H1 (cell line): ENCODE measurements around the gene TMEM254. TPM values are rescaled to one million over a fixed set of nuclear protein-coding genes. Genes with fewer than 3 reads are reported as not detected.

Experiments
- HDAC2 ChIP-seq, 2 experiments: fragments of 300-600 bp in 1 of 2; sonication (generic) in 1 of 2; IDR thresholded peaks; 2 replicates each; pipeline ENCODE4 v1.6.1; 2011 to 2012; ENCODE audit warnings: low read depth in 2 of 2, low read length in 2 of 2, mild to moderate bottlenecking in 2 of 2, moderate library complexity in 2 of 2, borderline replicate concordance in 1 of 2, inconsistent platforms in 1 of 2
- HDAC6 ChIP-seq: IDR thresholded peaks from one replicate; pipeline ENCODE4 v1.7.1; 2012; ENCODE audit warnings: low read depth, mild to moderate bottlenecking, inconsistent platforms, low read length, moderate library complexity
- JUND ChIP-seq: IDR thresholded peaks from 2 replicates; pipeline ENCODE4 v1.6.1; 2011; ENCODE audit warnings: mild to moderate bottlenecking, improper control_type of control experiment, low read length
- NRF1 ChIP-seq: IDR thresholded peaks from 2 replicates; pipeline ENCODE4 v1.6.1; 2011; ENCODE audit warnings: mild to moderate bottlenecking, low read depth, low read length, improper control_type of control experiment
- PHF8 ChIP-seq: fragments of 200-600 bp; sonication (generic); conservative IDR thresholded peaks from 2 replicates; pipeline ENCODE4 v1.7.1; 2012; ENCODE audit warnings: low read depth, mild to moderate bottlenecking, inconsistent platforms, low read length, moderate library complexity
- POLR2A ChIP-seq, 2 experiments: IDR thresholded peaks; 1 replicate in 1 of 2; 2 replicates in 1 of 2; pipeline ENCODE4 v1.6.1; 2011; ENCODE audit warnings: low read depth in 2 of 2, low read length in 2 of 2, mild to moderate bottlenecking in 2 of 2; ENCODE audit errors: control extremely low read depth in 1 of 2
- POLR2AphosphoS5 ChIP-seq: IDR thresholded peaks from 2 replicates; pipeline ENCODE4 v1.6.1; 2011; ENCODE audit warnings: low read depth, low read length
- RAD21 ChIP-seq, 2 experiments: IDR thresholded peaks in 1 of 2; conservative IDR thresholded peaks in 1 of 2; 2 replicates each; pipeline ENCODE4 v1.6.1; 2011; ENCODE audit warnings: low read depth in 2 of 2, low read length in 2 of 2, improper control_type of control experiment in 1 of 2, inconsistent platforms in 1 of 2, mild to moderate bottlenecking in 1 of 2, moderate library complexity in 1 of 2
- RFX5 ChIP-seq: IDR thresholded peaks from 2 replicates; pipeline ENCODE4 v1.6.1; 2011; ENCODE audit warnings: low read depth, low read length, improper control_type of control experiment, borderline replicate concordance
- RNF2 ChIP-seq: fragments of 200-900, 300-1000 bp; sonication (generic); IDR thresholded peaks from 2 replicates; pipeline ENCODE4 v1.7.1; 2016; ENCODE audit warnings: borderline replicate concordance, low read depth, mild to moderate bottlenecking, antibody characterized with exemption, low read length; ENCODE audit not compliant: poor library complexity, severe bottlenecking; ENCODE audit errors: missing control alignments
- SAP30 ChIP-seq: fragments of 300-600 bp; sonication (generic); IDR thresholded peaks from 2 replicates; pipeline ENCODE4 v1.7.1; 2012; ENCODE audit warnings: low read length, moderate library complexity, mild to moderate bottlenecking, inconsistent platforms; ENCODE audit not compliant: insufficient read depth, insufficient replicate concordance
- SIX5 ChIP-seq: IDR thresholded peaks from 2 replicates; pipeline ENCODE4 v1.6.1; 2011; ENCODE audit warnings: mild to moderate bottlenecking, low read depth, low read length
- SP1 ChIP-seq: IDR thresholded peaks from 2 replicates; pipeline ENCODE4 v1.6.1; 2011; ENCODE audit warnings: low read depth, low read length
- SP2 ChIP-seq: IDR thresholded peaks from 2 replicates; pipeline ENCODE4 v1.6.1; 2012; ENCODE audit warnings: mild to moderate bottlenecking, low read length, inconsistent platforms
- TAF1 ChIP-seq: IDR thresholded peaks from 2 replicates; pipeline ENCODE4 v1.6.1; 2011; ENCODE audit warnings: mild to moderate bottlenecking, low read depth, low read length
- TAF7 ChIP-seq: optimal IDR thresholded peaks from 2 replicates; pipeline ENCODE3; 2011; ENCODE audit warnings: low read depth, mild to moderate bottlenecking, inconsistent platforms, low read length, moderate library complexity, borderline replicate concordance
- TCF12 ChIP-seq: IDR thresholded peaks from 2 replicates; pipeline ENCODE4 v1.6.1; 2011; ENCODE audit warnings: low read depth, mild to moderate bottlenecking, low read length
- polyA plus RNA-seq, 7 experiments: library from polyadenylated mRNA; depleted of rRNA in 3 of 7; stranded (reverse) in 5 of 7; unstranded in 2 of 7; fragments of >200 nt in 5 of 7; fragments of 200-250 nt in 2 of 7; gene quantifications; 1 replicate in 5 of 7; 2 replicates in 1 of 7; 4 replicates in 1 of 7; pipeline versions ENCODE4 v1.2.1 to v1.2.3, GENCODE V29; 2011 to 2013; ENCODE audit warnings: missing spikeins in 2 of 7, mixed read lengths in 2 of 7
- total RNA-seq: library from RNA; stranded (reverse); fragmentation: NEBNext Ultra II Directional; extraction: Animal tissue kit (Norgen Biotek cat#: 25700); gene quantifications from 2 replicates; pipeline ENCODE4 v1.2.1, GENCODE V29; 2021
- TF ChIP-seq, protein P1 (sequence below): IDR thresholded peaks from 2 replicates; pipeline ENCODE4 v1.6.1; 2011; ENCODE audit warnings: low read length, improper control_type of control experiment
- TF ChIP-seq, protein P2 (sequence below), 3 experiments: IDR thresholded peaks; 1 replicate in 2 of 3; 2 replicates in 1 of 3; pipeline versions ENCODE4 v1.5.1 to v1.6.1; 2011; ENCODE audit warnings: low read length in 3 of 3, mild to moderate bottlenecking in 3 of 3, inconsistent platforms in 2 of 3, low read depth in 1 of 3, moderate library complexity in 1 of 3; ENCODE audit not compliant: insufficient read depth in 1 of 3; ENCODE audit errors: control extremely low read depth in 1 of 3

Gene TMEM254
- total and polyA plus RNA-seq, 2 of the 8 experiments (the other 6 are each of a cell fraction or from before 2014, with no cell fraction given): 26.9 to 61.2 TPM

DNA sequence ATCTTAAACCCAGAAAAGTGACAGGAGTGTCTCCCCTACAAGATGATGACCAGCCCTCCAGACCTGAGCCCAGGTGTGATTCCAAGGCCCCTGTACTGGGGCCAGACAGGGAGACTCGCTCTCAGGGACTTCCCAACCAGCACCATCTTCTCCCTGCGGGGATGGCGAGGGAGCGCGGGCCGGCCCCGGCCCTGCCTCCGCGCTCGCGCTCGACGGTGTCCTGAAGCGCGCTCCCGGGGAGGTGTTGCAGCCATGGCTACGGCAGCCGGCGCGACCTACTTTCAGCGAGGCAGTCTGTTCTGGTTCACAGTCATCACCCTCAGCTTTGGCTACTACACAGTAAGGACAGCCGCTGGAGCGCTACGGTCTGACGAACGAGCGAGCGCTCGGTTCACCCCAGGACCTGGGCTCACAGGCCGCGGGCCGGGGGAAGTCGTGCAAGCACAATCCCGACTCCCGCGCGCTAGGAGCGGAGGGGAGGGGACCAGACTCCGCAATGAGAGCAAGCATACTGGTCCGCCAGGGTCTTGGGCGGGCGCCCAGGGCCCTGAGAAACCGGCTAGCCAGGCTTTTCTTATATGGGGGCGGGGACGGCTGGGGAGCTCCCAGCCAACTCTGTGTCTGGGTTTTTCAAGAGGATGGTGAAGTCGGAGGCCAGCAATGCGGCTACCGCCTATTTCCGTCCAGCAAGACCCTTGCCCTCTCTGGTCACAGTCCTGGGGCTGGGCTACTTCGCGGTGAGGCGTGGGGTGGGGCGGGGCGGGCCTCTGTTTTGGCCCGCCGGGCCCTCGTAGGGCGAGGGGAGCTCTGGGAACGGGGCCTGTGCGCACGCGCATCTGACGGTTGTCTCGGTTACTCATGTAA lies at the start of gene TMEM254 (continued):
- TF ChIP-seq, protein P1, sequence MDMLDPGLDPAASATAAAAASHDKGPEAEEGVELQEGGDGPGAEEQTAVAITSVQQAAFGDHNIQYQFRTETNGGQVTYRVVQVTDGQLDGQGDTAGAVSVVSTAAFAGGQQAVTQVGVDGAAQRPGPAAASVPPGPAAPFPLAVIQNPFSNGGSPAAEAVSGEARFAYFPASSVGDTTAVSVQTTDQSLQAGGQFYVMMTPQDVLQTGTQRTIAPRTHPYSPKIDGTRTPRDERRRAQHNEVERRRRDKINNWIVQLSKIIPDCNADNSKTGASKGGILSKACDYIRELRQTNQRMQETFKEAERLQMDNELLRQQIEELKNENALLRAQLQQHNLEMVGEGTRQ: no peak
- peak; percentile 86 for TF ChIP-seq PHF8
- no peak for TF ChIP-seq TCF12
- TF ChIP-seq NRF1: peak; percentile 81
- no peak for TF ChIP-seq SP2
- no peak for TF ChIP-seq HDAC6
- no peak for TF ChIP-seq RFX5
- TF ChIP-seq, protein P2, sequence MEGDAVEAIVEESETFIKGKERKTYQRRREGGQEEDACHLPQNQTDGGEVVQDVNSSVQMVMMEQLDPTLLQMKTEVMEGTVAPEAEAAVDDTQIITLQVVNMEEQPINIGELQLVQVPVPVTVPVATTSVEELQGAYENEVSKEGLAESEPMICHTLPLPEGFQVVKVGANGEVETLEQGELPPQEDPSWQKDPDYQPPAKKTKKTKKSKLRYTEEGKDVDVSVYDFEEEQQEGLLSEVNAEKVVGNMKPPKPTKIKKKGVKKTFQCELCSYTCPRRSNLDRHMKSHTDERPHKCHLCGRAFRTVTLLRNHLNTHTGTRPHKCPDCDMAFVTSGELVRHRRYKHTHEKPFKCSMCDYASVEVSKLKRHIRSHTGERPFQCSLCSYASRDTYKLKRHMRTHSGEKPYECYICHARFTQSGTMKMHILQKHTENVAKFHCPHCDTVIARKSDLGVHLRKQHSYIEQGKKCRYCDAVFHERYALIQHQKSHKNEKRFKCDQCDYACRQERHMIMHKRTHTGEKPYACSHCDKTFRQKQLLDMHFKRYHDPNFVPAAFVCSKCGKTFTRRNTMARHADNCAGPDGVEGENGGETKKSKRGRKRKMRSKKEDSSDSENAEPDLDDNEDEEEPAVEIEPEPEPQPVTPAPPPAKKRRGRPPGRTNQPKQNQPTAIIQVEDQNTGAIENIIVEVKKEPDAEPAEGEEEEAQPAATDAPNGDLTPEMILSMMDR (IDR thresholded peaks at IDR 0.05; ENCODE audit: control extremely low read depth in 1 of 3, insufficient read depth in 1 of 3, low read depth in 1 of 3, low read length in 3 of 3): no peak; a peak in 1 of 4 replicates
- TF ChIP-seq HDAC2 (IDR thresholded peaks at IDR 0.05; ENCODE audit: borderline replicate concordance in 1 of 2, low read depth in 2 of 2, low read length in 2 of 2): peak in 1 of 2 experiments; percentile 68; a peak in 1 of 4 replicates
- TF ChIP-seq SIX5: no peak
- peak in 1 of 2 experiments; percentile 4; a peak in 1 of 4 replicates for TF ChIP-seq RAD21 (IDR thresholded peaks at IDR 0.05 in 1 of 2, conservative IDR thresholded peaks at IDR 0.05 in 1 of 2; ENCODE audit: low read depth in 2 of 2, low read length in 2 of 2)
- no peak for TF ChIP-seq SP1
- peak; percentile 50 to 80 for TF ChIP-seq POLR2A (IDR thresholded peaks at IDR 0.05; ENCODE audit: control extremely low read depth in 1 of 2, low read depth in 2 of 2, low read length in 2 of 2)
- TF ChIP-seq POLR2AphosphoS5: peak; percentile 70
- TF ChIP-seq SAP30: peak; percentile 29
- no peak for TF ChIP-seq JUND
- peak; percentile 23 for TF ChIP-seq TAF7
- no peak for TF ChIP-seq RNF2
- TF ChIP-seq TAF1: peak; percentile 85
